HepG2 (cell line): ENCODE measurements around the gene DUS3L. TPM values are rescaled to one million over a fixed set of nuclear protein-coding genes. Genes with fewer than 3 reads are reported as not detected.
A peak's percentile ranks its signal among the peaks of the same experiment; 100 is the strongest.

ENCODE experiments used
- CC2D1A ChIP-seq: sonication (generic); formaldehyde crosslinking; IDR thresholded peaks from 2 replicates; pipeline ENCODE4 v1.8.1; 2023; ENCODE audit warnings: mild to moderate bottlenecking, missing genetic modification reagents
- CEBPB ChIP-seq: IDR thresholded peaks from 2 replicates; pipeline ENCODE4 v1.6.1; 2011; ENCODE audit warnings: low read depth, low read length, improper control_type of control experiment, borderline replicate concordance
- FOXO4 ChIP-seq: sonication (generic); formaldehyde crosslinking; conservative IDR thresholded peaks from 2 replicates; pipeline ENCODE4 v1.8.1; 2023; ENCODE audit warnings: missing genetic modification reagents
- HIVEP1 ChIP-seq: sonication (generic); formaldehyde crosslinking; IDR thresholded peaks from 2 replicates; pipeline ENCODE4 v1.4.0; 2020; ENCODE audit warnings: mild to moderate bottlenecking, missing genetic modification reagents
- MTA1 ChIP-seq: sonication (generic); formaldehyde crosslinking; IDR thresholded peaks from 2 replicates; pipeline ENCODE4 v1.4.0; 2020; ENCODE audit warnings: missing genetic modification reagents, mild to moderate bottlenecking, borderline replicate concordance
- NR2F1 ChIP-seq, 2 experiments: fragments of 450-650 bp in 1 of 2; formaldehyde crosslinking in 1 of 2; IDR thresholded peaks; 2 replicates each; pipeline versions ENCODE4 v1.5.0 to v1.6.1; 2016 to 2020; ENCODE audit warnings: mild to moderate bottlenecking in 1 of 2, missing compliant biosample characterization in 1 of 2, missing genetic modification reagents in 1 of 2, moderate library complexity in 1 of 2
- PRMT3 ChIP-seq: sonication (generic); formaldehyde crosslinking; IDR thresholded peaks from 2 replicates; pipeline ENCODE4 v1.8.1; 2022; ENCODE audit warnings: low read depth, mild to moderate bottlenecking, moderate library complexity, missing genetic modification reagents, borderline replicate concordance
- SIX1 ChIP-seq: sonication (generic); formaldehyde crosslinking; IDR thresholded peaks from 2 replicates; pipeline ENCODE4 v1.4.0; 2020; ENCODE audit warnings: missing genetic modification reagents, borderline replicate concordance
- SSRP1 ChIP-seq: IDR thresholded peaks from 2 replicates; pipeline ENCODE4 v1.6.1; 2016; ENCODE audit warnings: control low read depth
- ZBTB8A ChIP-seq: sonication (generic); formaldehyde crosslinking; IDR thresholded peaks from 2 replicates; pipeline ENCODE4 v1.4.0; 2020; ENCODE audit warnings: mild to moderate bottlenecking, low read depth, missing genetic modification reagents, borderline replicate concordance
- ZFP36L1 ChIP-seq: sonication (generic); formaldehyde crosslinking; IDR thresholded peaks from 2 replicates; pipeline ENCODE4 v1.8.0; 2022; ENCODE audit warnings: mild to moderate bottlenecking, missing genetic modification reagents, moderate library complexity
- ZNF234 ChIP-seq: sonication (generic); formaldehyde crosslinking; conservative IDR thresholded peaks from 2 replicates; pipeline ENCODE4 v1.5.1; 2020; ENCODE audit warnings: mild to moderate bottlenecking, missing genetic modification reagents
- ZNF280D ChIP-seq: sonication (generic); formaldehyde crosslinking; IDR thresholded peaks from 2 replicates; pipeline ENCODE4 v1.5.1; 2020; ENCODE audit warnings: mild to moderate bottlenecking, missing genetic modification reagents
- ZNF331 ChIP-seq: sonication (generic); formaldehyde crosslinking; IDR thresholded peaks from 2 replicates; pipeline ENCODE4 v1.4.0; 2020; ENCODE audit warnings: missing genetic modification reagents
- ZNF572 ChIP-seq: sonication (generic); formaldehyde crosslinking; IDR thresholded peaks from 2 replicates; pipeline ENCODE4 v1.5.1; 2020; ENCODE audit warnings: mild to moderate bottlenecking, missing genetic modification reagents
- ZSCAN12 ChIP-seq: sonication (generic); formaldehyde crosslinking; IDR thresholded peaks from 2 replicates; pipeline ENCODE4 v1.9.0; 2021; ENCODE audit warnings: mild to moderate bottlenecking, missing genetic modification reagents
- polyA plus RNA-seq, 8 experiments: library from polyadenylated mRNA; depleted of rRNA in 3 of 8; stranded (reverse) in 7 of 8; unstranded in 1 of 8; fragments of >200 nt; fragmentation: Illumina TruSeq in 4 of 8; extraction: Trizol in 4 of 8; gene quantifications; 2 replicates each; pipeline versions ENCODE4 v1.2.1 to v1.2.3, GENCODE V29; 2011 to 2016; ENCODE audit warnings: low read depth in 4 of 8, missing spikeins in 1 of 8, mixed read lengths in 1 of 8; ENCODE audit not compliant: insufficient read depth in 1 of 8
- total RNA-seq, 5 experiments: library from RNA; depleted of rRNA; stranded (reverse); fragments of >200 nt; fragmentation: Illumina TruSeq; extraction: Trizol; gene quantifications; 2 replicates each; pipeline ENCODE4 v1.2.3, GENCODE V29; 2016; ENCODE audit warnings: low read depth in 1 of 5
- TF ChIP-seq, protein P1 (sequence below): sonication (generic); formaldehyde crosslinking; IDR thresholded peaks from 2 replicates; pipeline ENCODE4 v1.9.0; 2021; ENCODE audit warnings: missing genetic modification reagents, mild to moderate bottlenecking, borderline replicate concordance
- TF ChIP-seq, protein P2 (sequence below): sonication (generic); formaldehyde crosslinking; IDR thresholded peaks from 2 replicates; pipeline ENCODE4 v1.4.0; 2020; ENCODE audit warnings: low read depth, mild to moderate bottlenecking, missing genetic modification reagents
- TF ChIP-seq, protein P3 (sequence below): sonication (generic); formaldehyde crosslinking; IDR thresholded peaks from 2 replicates; pipeline ENCODE4 v1.5.0; 2020; ENCODE audit warnings: mild to moderate bottlenecking, missing genetic modification reagents

The DUS3L gene
- total and polyA plus RNA-seq, 2 of the 13 experiments (the other 11 are each of a cell fraction or from before 2014, with no cell fraction given) = 13.3 to 25.1 TPM

GRCh38 chr19:5800361-5801270, 9.7 kb upstream of the DUS3L start (continued):
- no peak for TF ChIP-seq ZSCAN12 (CRISPR knock-in tag)
- TF ChIP-seq ZNF234 (CRISPR knock-in tag) = no peak
- TF ChIP-seq, protein P1, sequence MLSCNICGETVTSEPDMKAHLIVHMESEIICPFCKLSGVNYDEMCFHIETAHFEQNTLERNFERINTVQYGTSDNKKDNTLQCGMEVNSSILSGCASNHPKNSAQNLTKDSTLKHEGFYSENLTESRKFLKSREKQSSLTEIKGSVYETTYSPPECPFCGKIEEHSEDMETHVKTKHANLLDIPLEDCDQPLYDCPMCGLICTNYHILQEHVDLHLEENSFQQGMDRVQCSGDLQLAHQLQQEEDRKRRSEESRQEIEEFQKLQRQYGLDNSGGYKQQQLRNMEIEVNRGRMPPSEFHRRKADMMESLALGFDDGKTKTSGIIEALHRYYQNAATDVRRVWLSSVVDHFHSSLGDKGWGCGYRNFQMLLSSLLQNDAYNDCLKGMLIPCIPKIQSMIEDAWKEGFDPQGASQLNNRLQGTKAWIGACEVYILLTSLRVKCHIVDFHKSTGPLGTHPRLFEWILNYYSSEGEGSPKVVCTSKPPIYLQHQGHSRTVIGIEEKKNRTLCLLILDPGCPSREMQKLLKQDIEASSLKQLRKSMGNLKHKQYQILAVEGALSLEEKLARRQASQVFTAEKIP = no peak
- TF ChIP-seq HIVEP1 = peak; percentile 23; the same call in 1 of the 2 replicates
- TF ChIP-seq ZBTB8A (CRISPR knock-in tag) = no peak
- no peak for TF ChIP-seq CC2D1A
- TF ChIP-seq FOXO4 (CRISPR knock-in tag) = no peak
- no peak for TF ChIP-seq MTA1 (CRISPR knock-in tag)
- TF ChIP-seq NR2F1 (CRISPR knock-in tag; IDR thresholded peaks at IDR 0.05) = peak; percentile 85 to 89
- TF ChIP-seq, protein P2, sequence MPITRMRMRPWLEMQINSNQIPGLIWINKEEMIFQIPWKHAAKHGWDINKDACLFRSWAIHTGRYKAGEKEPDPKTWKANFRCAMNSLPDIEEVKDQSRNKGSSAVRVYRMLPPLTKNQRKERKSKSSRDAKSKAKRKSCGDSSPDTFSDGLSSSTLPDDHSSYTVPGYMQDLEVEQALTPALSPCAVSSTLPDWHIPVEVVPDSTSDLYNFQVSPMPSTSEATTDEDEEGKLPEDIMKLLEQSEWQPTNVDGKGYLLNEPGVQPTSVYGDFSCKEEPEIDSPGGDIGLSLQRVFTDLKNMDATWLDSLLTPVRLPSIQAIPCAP = no peak
- peak; percentile 82; the same call in 1 of the 2 replicates for TF ChIP-seq ZNF280D (CRISPR knock-in tag)
- TF ChIP-seq PRMT3 (CRISPR knock-in tag) = no peak
- TF ChIP-seq ZFP36L1 (CRISPR knock-in tag) = no peak
- peak; percentile 86 for TF ChIP-seq ZNF331 (CRISPR knock-in tag)
- no peak for TF ChIP-seq SSRP1 (CRISPR knock-in tag)
- no peak for TF ChIP-seq ZNF572
- peak; percentile 78; the same call in 1 of the 2 replicates for TF ChIP-seq SIX1
- peak; percentile 59; the same call in 1 of the 2 replicates for TF ChIP-seq CEBPB
- TF ChIP-seq, protein P3, sequence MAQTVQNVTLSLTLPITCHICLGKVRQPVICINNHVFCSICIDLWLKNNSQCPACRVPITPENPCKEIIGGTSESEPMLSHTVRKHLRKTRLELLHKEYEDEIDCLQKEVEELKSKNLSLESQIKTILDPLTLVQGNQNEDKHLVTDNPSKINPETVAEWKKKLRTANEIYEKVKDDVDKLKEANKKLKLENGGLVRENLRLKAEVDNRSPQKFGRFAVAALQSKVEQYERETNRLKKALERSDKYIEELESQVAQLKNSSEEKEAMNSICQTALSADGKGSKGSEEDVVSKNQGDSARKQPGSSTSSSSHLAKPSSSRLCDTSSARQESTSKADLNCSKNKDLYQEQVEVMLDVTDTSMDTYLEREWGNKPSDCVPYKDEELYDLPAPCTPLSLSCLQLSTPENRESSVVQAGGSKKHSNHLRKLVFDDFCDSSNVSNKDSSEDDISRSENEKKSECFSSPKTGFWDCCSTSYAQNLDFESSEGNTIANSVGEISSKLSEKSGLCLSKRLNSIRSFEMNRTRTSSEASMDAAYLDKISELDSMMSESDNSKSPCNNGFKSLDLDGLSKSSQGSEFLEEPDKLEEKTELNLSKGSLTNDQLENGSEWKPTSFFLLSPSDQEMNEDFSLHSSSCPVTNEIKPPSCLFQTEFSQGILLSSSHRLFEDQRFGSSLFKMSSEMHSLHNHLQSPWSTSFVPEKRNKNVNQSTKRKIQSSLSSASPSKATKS (CRISPR knock-in tag) = no peak
